Measurements from ENCODE around the gene KIF5A.

DNA sequence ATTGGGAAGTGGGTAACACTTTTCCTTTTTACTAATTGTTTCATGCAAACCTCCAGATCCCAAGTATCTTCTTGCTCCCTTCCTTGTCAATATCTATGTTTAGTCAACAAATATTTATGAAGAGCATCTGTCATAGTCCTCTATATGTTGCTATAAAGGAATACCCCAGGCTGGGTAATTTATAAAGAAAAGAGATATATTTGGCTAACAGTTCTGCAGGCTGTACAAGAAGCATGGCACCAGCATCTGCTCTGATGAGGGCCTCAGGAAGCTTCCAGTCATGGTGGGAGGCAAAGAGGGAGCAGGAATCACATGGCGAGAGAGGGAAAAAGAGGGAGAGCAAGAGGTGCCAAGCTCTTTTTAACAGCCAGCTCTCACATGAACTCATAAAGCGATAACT, 4.6 kb downstream of the KIF5A start:
- no peak for TF ChIP-seq EZH2 (IDR thresholded peaks at IDR 0.05; ENCODE audit: borderline replicate concordance, low read length)
- TF ChIP-seq, protein P1, sequence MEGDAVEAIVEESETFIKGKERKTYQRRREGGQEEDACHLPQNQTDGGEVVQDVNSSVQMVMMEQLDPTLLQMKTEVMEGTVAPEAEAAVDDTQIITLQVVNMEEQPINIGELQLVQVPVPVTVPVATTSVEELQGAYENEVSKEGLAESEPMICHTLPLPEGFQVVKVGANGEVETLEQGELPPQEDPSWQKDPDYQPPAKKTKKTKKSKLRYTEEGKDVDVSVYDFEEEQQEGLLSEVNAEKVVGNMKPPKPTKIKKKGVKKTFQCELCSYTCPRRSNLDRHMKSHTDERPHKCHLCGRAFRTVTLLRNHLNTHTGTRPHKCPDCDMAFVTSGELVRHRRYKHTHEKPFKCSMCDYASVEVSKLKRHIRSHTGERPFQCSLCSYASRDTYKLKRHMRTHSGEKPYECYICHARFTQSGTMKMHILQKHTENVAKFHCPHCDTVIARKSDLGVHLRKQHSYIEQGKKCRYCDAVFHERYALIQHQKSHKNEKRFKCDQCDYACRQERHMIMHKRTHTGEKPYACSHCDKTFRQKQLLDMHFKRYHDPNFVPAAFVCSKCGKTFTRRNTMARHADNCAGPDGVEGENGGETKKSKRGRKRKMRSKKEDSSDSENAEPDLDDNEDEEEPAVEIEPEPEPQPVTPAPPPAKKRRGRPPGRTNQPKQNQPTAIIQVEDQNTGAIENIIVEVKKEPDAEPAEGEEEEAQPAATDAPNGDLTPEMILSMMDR (conservative IDR thresholded peaks at IDR 0.05 in 1 of 2, IDR thresholded peaks at IDR 0.05 in 1 of 2; ENCODE audit: extremely low read depth in 1 of 2, insufficient read depth in 1 of 2, low read depth in 1 of 2, low read length in 2 of 2), result no peak

All from mammary epithelial cell (primary cell).